Measurements from ENCODE around the gene GRN. TPM values are rescaled to one million over a fixed set of nuclear protein-coding genes. Genes with fewer than 3 reads are reported as not detected.
"Not testable (repeated sequence)": the region's sequence is repeated elsewhere in the genome, so short reads cannot be mapped to it uniquely, and the experiment has no call there.

GRN gene
- total RNA-seq, 1 experiment from 2014 or later: 127 TPM

GRCh38 chr17:44363613-44364159 is 18.6 kb downstream of the GRN start, which contains the start of gene FAM171A2:
TSS of gene FAM171A2 (minus strand) at chr17:44363853. CDS start at chr17:44363714, 139 bp downstream.
- Mint-ChIP-seq H3K27ac (peak within 1 kb of the TSS in 1 of 3 experiments; percentile 75; a peak in 1 of 7 replicates), H3K9me3 (no peaks in the 10 kb centered on the region; a peak in 1 of 5 replicates), H3K4me3 (peak within 1 kb of the TSS; percentile 75 to 90), H3K36me3 (ENCODE audit: insufficient read depth in 1 of 3, low read depth in 3 of 3) (peaks cover 0 to 13% (median 7%) of the 10 kb centered on the region in 3 experiments; a peak in 5 of 7 replicates), H3K27me3 (ENCODE audit: low read depth) (peaks cover 35% of the 10 kb centered on the region), H3K4me1 (peaks cover 22 to 33% of the 10 kb centered on the region in 2 experiments)
- Histone ChIP-seq H4K91ac (ENCODE audit: insufficient read length, low read depth, low read length) (no peak within 1 kb of the TSS), H3K4me2 (ENCODE audit: insufficient read depth, insufficient read length, low read length) (peak within 1 kb of the TSS; percentile 62), H3K14ac (ENCODE audit: insufficient read depth, low read length) (no peak within 1 kb of the TSS), H3T11ph (ENCODE audit: low read length) (no peak within 1 kb of the TSS), H3K9me3 (ENCODE audit: control insufficient read depth, low read depth, low read length) (no peaks in the 10 kb centered on the region), H3K79me2 (ENCODE audit: insufficient read depth, low read length) (no peaks in the 10 kb centered on the region), H3K23ac (ENCODE audit: insufficient read length, low read depth, low read length) (no peak within 1 kb of the TSS), H2BK15ac (ENCODE audit: low read depth, low read length) (no peak within 1 kb of the TSS), H3K27me3 (ENCODE audit: insufficient read depth, low read length) (no peaks in the 10 kb centered on the region; the same call in 1 of the 2 replicates), H3K18ac (ENCODE audit: insufficient read length, low read depth, low read length) (no peak within 1 kb of the TSS), H4K8ac (replicated peaks; ENCODE audit: insufficient read length, low read depth, low read length) (no peak within 1 kb of the TSS), H2AK5ac (ENCODE audit: insufficient read length, low read length) (no peak within 1 kb of the TSS), H3K56ac (ENCODE audit: insufficient read length, low read depth, low read length) (no peak within 1 kb of the TSS), H2AFZ (ENCODE audit: low read length) (peak within 1 kb of the TSS; percentile 92), H2BK120ac (ENCODE audit: low read depth, low read length, poor library complexity, severe bottlenecking) (no peak within 1 kb of the TSS), H3K9ac (ENCODE audit: extremely low read depth, insufficient read length, low read length) (no peak within 1 kb of the TSS), H3K4me1 (ENCODE audit: insufficient read depth, low read length) (peaks cover 14% of the 10 kb centered on the region), H3K4ac (ENCODE audit: low read depth, low read length) (no peak within 1 kb of the TSS), H3K23me2 (ENCODE audit: insufficient read length, low read depth, low read length, poor library complexity, severe bottlenecking) (peaks cover 13% of the 10 kb centered on the region), H4K20me1 (ENCODE audit: control insufficient read depth, insufficient read depth, insufficient read length) (no peaks in the 10 kb centered on the region), H2BK20ac (ENCODE audit: low read depth, low read length, poor library complexity, severe bottlenecking) (no peak within 1 kb of the TSS), H2BK12ac (ENCODE audit: insufficient read length, low read depth, low read length) (no peak within 1 kb of the TSS), H3K27ac (ENCODE audit: insufficient read length, low read depth, low read length) (no peak within 1 kb of the TSS), H4K5ac (ENCODE audit: insufficient read length, low read depth, low read length) (no peak within 1 kb of the TSS), H2BK5ac (ENCODE audit: insufficient read length, low read length) (no peak within 1 kb of the TSS), H3K79me1 (ENCODE audit: insufficient read depth, low read depth, low read length, poor library complexity, severe bottlenecking) (no peaks in the 10 kb centered on the region)
- WGBS (ENCODE audit: extremely low coverage, insufficient read length, low lambda C conversion rate): no CpG with 5 or more reads among the region's 63 CpGs
- TF ChIP-seq CTCF (conservative IDR thresholded peaks at IDR 0.05): peak; percentile 77
- peak; percentile 86 for DNase-seq

GRCh38 chr17:44365051-44365450 is 19.9 kb downstream of the GRN start:
- H3K23me2 ChIP-seq (ENCODE audit: insufficient read length, low read depth, low read length, poor library complexity, severe bottlenecking): peaks cover 13% of the 10 kb centered on the region
- not testable (repeated sequence) for H2BK5ac ChIP-seq (ENCODE audit: insufficient read length, low read length); H3K4me2 ChIP-seq (ENCODE audit: insufficient read depth, insufficient read length, low read length); H3T11ph ChIP-seq (ENCODE audit: low read length); H3K9ac ChIP-seq (ENCODE audit: extremely low read depth, insufficient read length, low read length); H3K56ac ChIP-seq (ENCODE audit: insufficient read length, low read depth, low read length); H3K79me1 ChIP-seq (ENCODE audit: insufficient read depth, low read depth, low read length, poor library complexity, severe bottlenecking); H3K9me3 Mint-ChIP-seq; H3K27ac ChIP-seq (ENCODE audit: insufficient read length, low read depth, low read length); H2BK15ac ChIP-seq (ENCODE audit: low read depth, low read length); H3K27me3 ChIP-seq (ENCODE audit: insufficient read depth, low read length); H3K14ac ChIP-seq (ENCODE audit: insufficient read depth, low read length); H4K20me1 ChIP-seq (ENCODE audit: control insufficient read depth, insufficient read depth, insufficient read length); H3K18ac ChIP-seq (ENCODE audit: insufficient read length, low read depth, low read length); H4K91ac ChIP-seq (ENCODE audit: insufficient read length, low read depth, low read length); H2AK5ac ChIP-seq (ENCODE audit: insufficient read length, low read length); DNase-seq; H2AFZ ChIP-seq (ENCODE audit: low read length); H4K5ac ChIP-seq (ENCODE audit: insufficient read length, low read depth, low read length); H2BK20ac ChIP-seq (ENCODE audit: low read depth, low read length, poor library complexity, severe bottlenecking); H3K23ac ChIP-seq (ENCODE audit: insufficient read length, low read depth, low read length); H3K79me2 ChIP-seq (ENCODE audit: insufficient read depth, low read length); H2BK12ac ChIP-seq (ENCODE audit: insufficient read length, low read depth, low read length); H3K27ac Mint-ChIP-seq; H3K9me3 ChIP-seq (ENCODE audit: control insufficient read depth, low read depth, low read length); H3K4ac ChIP-seq (ENCODE audit: low read depth, low read length); H4K8ac ChIP-seq (replicated peaks; ENCODE audit: insufficient read length, low read depth, low read length); H2BK120ac ChIP-seq (ENCODE audit: low read depth, low read length, poor library complexity, severe bottlenecking); H3K36me3 Mint-ChIP-seq (ENCODE audit: insufficient read depth in 1 of 3, low read depth in 3 of 3)
- peaks cover 28 to 34% of the 10 kb centered on the region in 2 experiments for H3K4me1 Mint-ChIP-seq
- peaks cover 14% of the 10 kb centered on the region for H3K4me1 ChIP-seq (ENCODE audit: insufficient read depth, low read length)
- H3K27me3 Mint-ChIP-seq (ENCODE audit: low read depth): peaks cover 35% of the 10 kb centered on the region
- H3K4me3 Mint-ChIP-seq: peak overlapping the region in 1 of 2 experiments; percentile 59; a peak in 3 of 5 replicates
- no CpG with 5 or more reads among the region's 5 CpGs for WGBS (ENCODE audit: extremely low coverage, insufficient read length, low lambda C conversion rate)

Data from H9 (cell line).